Measurements from ENCODE around the gene MCUB. TPM values are rescaled to one million over a fixed set of nuclear protein-coding genes. Genes with fewer than 3 reads are reported as not detected.
"Not testable (repeated sequence)": the region's sequence is repeated elsewhere in the genome, so short reads cannot be mapped to it uniquely, and the experiment has no call there.

MCUB gene
- 3.9 and 4.0 TPM in 2 replicates for total RNA-seq
- long read RNA-seq, partial matches to known transcripts, result 0 of 3 reads
- long read RNA-seq, other reads (novel, unspliced or antisense), result 2 of 3 reads

DNA sequence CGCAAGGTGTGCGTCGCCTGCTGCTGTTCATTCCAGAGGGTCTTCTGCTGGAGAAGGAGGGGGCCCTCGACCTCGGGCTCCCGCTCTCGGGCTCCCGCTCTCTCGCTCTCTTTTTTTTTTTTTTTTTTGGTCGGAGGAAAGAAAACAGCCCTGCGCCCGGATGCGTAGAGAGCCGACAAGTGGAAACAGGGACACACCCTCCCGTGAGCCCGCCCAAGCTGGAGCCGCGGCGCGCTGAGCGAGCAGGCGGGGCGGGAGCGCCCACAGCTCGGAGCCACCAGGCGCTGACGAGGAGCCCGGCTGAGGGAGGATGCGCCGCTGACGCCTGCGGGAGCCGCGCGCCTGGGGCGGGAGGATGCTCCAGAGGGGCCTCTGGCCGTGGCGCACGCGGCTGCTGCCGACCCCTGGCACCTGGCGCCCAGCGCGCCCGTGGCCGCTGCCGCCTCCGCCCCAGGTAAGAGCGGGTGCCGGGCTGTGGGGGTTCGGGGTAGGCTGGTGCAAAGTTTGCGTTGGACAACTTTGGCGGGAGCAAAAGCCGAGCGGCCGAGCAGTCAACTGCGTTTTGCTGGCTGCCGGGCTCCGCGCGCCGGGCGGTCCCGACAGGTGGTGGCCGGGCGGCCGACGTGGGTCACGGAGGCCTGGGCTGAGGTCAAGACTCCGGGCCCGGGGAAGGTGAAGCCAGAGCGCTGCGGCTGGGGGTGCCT lies at the start of gene MCUB:
TSS of gene MCUB (plus strand) at position 264 of the 704 bp plus-strand sequence. CDS start at position 356, 92 bp downstream.
- peak within 1 kb of the TSS; percentile 78 for H3K27ac Mint-ChIP-seq
- H3K9me3 Mint-ChIP-seq (ENCODE audit: low read depth), result no peaks in the 10 kb centered on the region
- DNase-seq (ENCODE audit: low spot score, unreplicated experiment), result peak; percentile 65
- peaks cover 3% of the 10 kb centered on the region for H3K4me1 Mint-ChIP-seq (ENCODE audit: low read depth)
- TF ChIP-seq CTCF (IDR thresholded peaks at IDR 0.05; ENCODE audit: unreplicated experiment), result no peak
- H3K36me3 Mint-ChIP-seq (ENCODE audit: insufficient read depth), result peaks cover 7% of the 10 kb centered on the region
- H3K4me3 Mint-ChIP-seq (ENCODE audit: low read depth), result peak within 1 kb of the TSS; percentile 76
- peaks cover 47% of the 10 kb centered on the region for H3K27me3 Mint-ChIP-seq

GRCh38 chr4:109510687-109511086 lies 49.4 kb upstream of the MCUB start:
- H3K4me1 Mint-ChIP-seq (ENCODE audit: low read depth), result no peaks in the 10 kb centered on the region
- H3K9me3 Mint-ChIP-seq (ENCODE audit: low read depth), result no peaks in the 10 kb centered on the region
- no peak overlapping the region for H3K27ac Mint-ChIP-seq
- H3K36me3 Mint-ChIP-seq (ENCODE audit: insufficient read depth), result peaks cover 33% of the 10 kb centered on the region
- H3K4me3 Mint-ChIP-seq (ENCODE audit: low read depth), result no peak overlapping the region
- H3K27me3 Mint-ChIP-seq, result no peaks in the 10 kb centered on the region
- no peak for TF ChIP-seq CTCF (IDR thresholded peaks at IDR 0.05; ENCODE audit: unreplicated experiment)
- DNase-seq (ENCODE audit: low spot score, unreplicated experiment), result no peak

DNA sequence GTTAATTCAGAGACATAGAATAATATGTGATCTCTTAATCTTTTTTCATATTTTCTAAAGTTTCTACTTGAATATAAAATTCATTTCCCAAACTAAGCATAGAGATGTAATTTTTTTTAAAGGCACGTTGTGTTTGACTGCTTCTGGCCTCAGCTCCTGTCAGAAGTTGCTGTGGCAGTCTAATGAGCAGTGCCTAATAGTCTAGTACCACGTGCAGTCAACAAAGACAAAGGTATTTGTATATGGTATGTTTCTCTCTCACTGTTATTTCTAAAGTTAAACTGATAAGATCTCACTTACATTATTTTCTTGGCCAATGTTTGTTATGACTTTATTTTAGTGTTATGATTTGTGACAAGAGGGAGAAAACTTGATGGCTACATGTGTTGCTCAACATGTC lies 48.6 kb upstream of the MCUB start:
- Mint-ChIP-seq H3K27me3 (no peaks in the 10 kb centered on the region), H3K9me3 (ENCODE audit: low read depth) (no peaks in the 10 kb centered on the region)

GRCh38 chr4:109513368-109513767 lies 46.7 kb upstream of the MCUB start:
- not testable (repeated sequence) for H3K27me3 Mint-ChIP-seq; DNase-seq (ENCODE audit: low spot score, unreplicated experiment); H3K27ac Mint-ChIP-seq; H3K4me3 Mint-ChIP-seq (ENCODE audit: low read depth); H3K4me1 Mint-ChIP-seq (ENCODE audit: low read depth); H3K9me3 Mint-ChIP-seq (ENCODE audit: low read depth)
- H3K36me3 Mint-ChIP-seq (ENCODE audit: insufficient read depth), result peaks cover 37% of the 10 kb centered on the region

More for the DNA sequence above, 48.6 kb upstream of the MCUB start:
- Mint-ChIP-seq H3K4me1 (ENCODE audit: low read depth) (no peaks in the 10 kb centered on the region), H3K36me3 (ENCODE audit: insufficient read depth) (peaks cover 33% of the 10 kb centered on the region), H3K4me3 (ENCODE audit: low read depth) (no peak overlapping the region), H3K27ac (no peak overlapping the region)
- TF ChIP-seq CTCF (IDR thresholded peaks at IDR 0.05; ENCODE audit: unreplicated experiment), result no peak
- no peak for DNase-seq (ENCODE audit: low spot score, unreplicated experiment)

GRCh38 chr4:109532182-109532581 lies 27.9 kb upstream of the MCUB start:
- Mint-ChIP-seq H3K4me3 (ENCODE audit: low read depth) (no peak overlapping the region), H3K27me3 (no peaks in the 10 kb centered on the region), H3K9me3 (ENCODE audit: low read depth) (peaks cover 3% of the 10 kb centered on the region), H3K4me1 (ENCODE audit: low read depth) (no peaks in the 10 kb centered on the region), H3K36me3 (ENCODE audit: insufficient read depth) (peaks cover 42% of the 10 kb centered on the region), H3K27ac (no peak overlapping the region)
- no peak for TF ChIP-seq CTCF (IDR thresholded peaks at IDR 0.05; ENCODE audit: unreplicated experiment)
- DNase-seq (ENCODE audit: low spot score, unreplicated experiment), result no peak

DNA sequence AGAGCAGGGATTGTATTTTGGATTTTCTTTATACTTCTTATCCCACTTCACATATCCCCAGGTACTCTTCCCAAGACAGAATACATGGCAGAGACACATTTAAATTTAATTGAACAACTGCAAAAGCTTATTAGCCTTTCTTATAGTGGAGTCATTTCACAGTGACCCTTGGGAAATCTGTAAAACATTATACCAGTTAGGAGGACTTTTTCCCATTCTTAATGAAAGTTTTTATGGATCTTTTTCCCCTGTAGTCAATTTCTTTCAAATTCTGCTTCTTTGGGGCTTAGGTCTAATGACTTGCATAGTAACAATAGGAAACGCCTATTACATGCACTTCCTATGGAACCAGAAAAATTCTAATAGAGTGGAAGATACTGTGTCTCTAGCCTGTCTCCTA lies 14.6 kb upstream of the MCUB start:
- no peak for TF ChIP-seq CTCF (IDR thresholded peaks at IDR 0.05; ENCODE audit: unreplicated experiment)
- no peak overlapping the region for H3K27ac Mint-ChIP-seq
- peaks cover under 1% of the 10 kb centered on the region for H3K36me3 Mint-ChIP-seq (ENCODE audit: insufficient read depth)
- no peak overlapping the region for H3K4me3 Mint-ChIP-seq (ENCODE audit: low read depth)
- DNase-seq (ENCODE audit: low spot score, unreplicated experiment), result no peak
- H3K4me1 Mint-ChIP-seq (ENCODE audit: low read depth), result no peaks in the 10 kb centered on the region
- H3K9me3 Mint-ChIP-seq (ENCODE audit: low read depth), result no peaks in the 10 kb centered on the region
- no peaks in the 10 kb centered on the region for H3K27me3 Mint-ChIP-seq
